H1 (cell line): Measurements from ENCODE around the gene RNF144A. TPM values are rescaled to one million over a fixed set of nuclear protein-coding genes. Genes with fewer than 3 reads are reported as not detected.

Experiments
- CTCF ChIA-PET: fragments of 300-600 bp; sonication (Branson Sonifier 250); formaldehyde crosslinking; loops from one replicate; lab custom pipeline; 2021; ENCODE audit not compliant: partially characterized antibody; lab: Charles Lee
- POLR2A ChIA-PET: fragments of 300-600 bp; sonication (Branson Sonifier 250); formaldehyde crosslinking; loops from one replicate; lab custom pipeline; 2021; ENCODE audit warnings: inconsistent platforms; ENCODE audit not compliant: partially characterized antibody; lab: Charles Lee
- DNase-seq, 2 experiments: peaks; one replicate each; pipeline versions ENCODE4 v3.0.0 to v3.0.0-alpha.2; 2010 to 2022; ENCODE audit warnings: low spot score in 2 of 2, low read depth in 1 of 2, mixed read lengths in 1 of 2
- FAIRE-seq: peaks from 2 replicates; lab custom pipeline; 2011; peaks lifted over from hg19 to GRCh38; lab: Jason Lieb, UNC
- H2AFZ ChIP-seq: 2 replicates; pipeline ENCODE4 v1.8.1; 2012; ENCODE audit warnings: low read length, inconsistent platforms
- H2AK5ac ChIP-seq: 2 replicates; pipeline ENCODE4 v1.6.1; 2013; ENCODE audit warnings: low read depth, low read length
- H2BK120ac ChIP-seq: replicated peaks from 2 replicates; pipeline ENCODE3; 2013; ENCODE audit warnings: low read depth, low read length, inconsistent platforms
- H2BK12ac ChIP-seq: 2 replicates; pipeline ENCODE4 v1.6.1; 2013; ENCODE audit warnings: low read depth, low read length
- H2BK15ac ChIP-seq: 2 replicates; pipeline ENCODE4 v1.6.1; 2013; ENCODE audit warnings: low read length
- H2BK20ac ChIP-seq: 2 replicates; pipeline ENCODE4 v1.6.1; 2013; ENCODE audit warnings: low read length
- H2BK5ac ChIP-seq: 2 replicates; pipeline ENCODE4 v1.6.1; 2013; ENCODE audit warnings: low read depth, low read length
- H3K14ac ChIP-seq: 2 replicates; pipeline ENCODE4 v1.6.1; 2013; ENCODE audit warnings: inconsistent platforms; ENCODE audit not compliant: insufficient read length
- H3K18ac ChIP-seq: 2 replicates; pipeline ENCODE4 v1.6.1; 2013; ENCODE audit warnings: low read length; ENCODE audit errors: extremely low read depth
- H3K23ac ChIP-seq: 2 replicates; pipeline ENCODE4 v1.6.1; 2013; ENCODE audit warnings: inconsistent platforms; ENCODE audit not compliant: insufficient read length
- H3K23me2 ChIP-seq: 2 replicates; pipeline ENCODE4 v1.6.1; 2013; ENCODE audit warnings: low read depth, low read length
- H3K27ac ChIP-seq: 2 replicates; pipeline ENCODE4 v1.6.1; 2011; ENCODE audit warnings: low read depth, low read length, inconsistent platforms
- H3K27me3 ChIP-seq, 4 experiments: replicated peaks in 1 of 4; 1 replicate in 1 of 4; 2 replicates in 3 of 4; pipeline versions ENCODE4 v1.6.1 to v1.8.1; 2011 to 2013; ENCODE audit warnings: low read length in 3 of 4, mild to moderate bottlenecking in 3 of 4, inconsistent platforms in 2 of 4, mixed read lengths in 2 of 4, moderate library complexity in 1 of 4; ENCODE audit not compliant: control insufficient read depth in 3 of 4, insufficient read depth in 3 of 4; ENCODE audit errors: extremely low read depth in 1 of 4
- H3K36me3 ChIP-seq, 4 experiments: 2 replicates each; pipeline versions ENCODE4 v1.6.1 to v1.8.1; 2011 to 2013; ENCODE audit warnings: mild to moderate bottlenecking in 4 of 4, low read length in 3 of 4, moderate library complexity in 2 of 4, control low read depth in 1 of 4, inconsistent platforms in 1 of 4; ENCODE audit not compliant: insufficient read depth in 4 of 4, control insufficient read depth in 2 of 4
- H3K4ac ChIP-seq: replicated peaks from 2 replicates; pipeline ENCODE3; 2013; ENCODE audit warnings: low read length, low read depth, mixed read lengths, inconsistent platforms; ENCODE audit not compliant: insufficient read length
- H3K4me1 ChIP-seq, 4 experiments: replicated peaks in 1 of 4; 1 replicate in 1 of 4; 2 replicates in 3 of 4; pipeline versions ENCODE4 v1.6.1 to v1.8.1; 2011 to 2013; ENCODE audit warnings: low read length in 3 of 4, inconsistent platforms in 2 of 4, mixed read lengths in 1 of 4; ENCODE audit not compliant: insufficient read depth in 4 of 4, control insufficient read depth in 3 of 4
- H3K4me2 ChIP-seq, 2 experiments: 2 replicates each; pipeline versions ENCODE4 v1.6.1 to v1.8.1; 2011 to 2013; ENCODE audit warnings: low read depth in 2 of 2, low read length in 2 of 2, control low read depth in 1 of 2, inconsistent platforms in 1 of 2, mild to moderate bottlenecking in 1 of 2; ENCODE audit not compliant: insufficient read depth in 1 of 2
- H3K4me3 ChIP-seq, 4 experiments: fragments of 200-600, 300-600 bp in 1 of 4; sonication (generic), shearing (Covaris generic), sonication (Bioruptor Twin) in 1 of 4; 2 replicates each; pipeline versions ENCODE4 v1.5.1 to v1.8.1; 2011 to 2016; ENCODE audit warnings: low read length in 4 of 4, low read depth in 3 of 4, control low read depth in 2 of 4, inconsistent platforms in 2 of 4, mild to moderate bottlenecking in 2 of 4, mixed read lengths in 1 of 4, moderate library complexity in 1 of 4; ENCODE audit not compliant: insufficient read depth in 2 of 4; ENCODE audit errors: extremely low read depth in 1 of 4
- H3K56ac ChIP-seq: replicated peaks from 2 replicates; pipeline ENCODE3; 2013; ENCODE audit warnings: low read depth, mild to moderate bottlenecking, mixed read lengths, low read length, inconsistent platforms; ENCODE audit not compliant: insufficient read length
- H3K79me1 ChIP-seq: 2 replicates; pipeline ENCODE4 v1.6.1; 2013; ENCODE audit warnings: low read depth, low read length, control low read depth
- H3K79me2 ChIP-seq, 2 experiments: 2 replicates each; pipeline versions ENCODE4 v1.6.1 to v1.8.1; 2012 to 2013; ENCODE audit warnings: low read length in 2 of 2, mild to moderate bottlenecking in 2 of 2, inconsistent platforms in 1 of 2; ENCODE audit not compliant: insufficient read depth in 2 of 2, control insufficient read depth in 1 of 2
- H3K9ac ChIP-seq, 4 experiments: replicated peaks in 1 of 4; 1 replicate in 1 of 4; 2 replicates in 3 of 4; pipeline versions ENCODE4 v1.6.1 to v1.8.1; 2011 to 2013; ENCODE audit warnings: low read depth in 3 of 4, low read length in 3 of 4, control low read depth in 2 of 4, mild to moderate bottlenecking in 2 of 4, moderate library complexity in 2 of 4, inconsistent platforms in 1 of 4; ENCODE audit errors: extremely low read depth in 1 of 4
- H3K9me3 ChIP-seq, 2 experiments: 2 replicates each; pipeline versions ENCODE4 v1.6.1 to v1.8.1; 2012 to 2013; ENCODE audit warnings: mild to moderate bottlenecking in 2 of 2, moderate library complexity in 2 of 2, control low read depth in 1 of 2, inconsistent platforms in 1 of 2, low read depth in 1 of 2, low read length in 1 of 2, mixed read lengths in 1 of 2; ENCODE audit not compliant: insufficient read depth in 2 of 2
- H4K20me1 ChIP-seq, 2 experiments: replicated peaks in 1 of 2; 2 replicates each; pipeline versions ENCODE3 to v1.8.1; 2011 to 2013; ENCODE audit warnings: inconsistent platforms in 2 of 2, low read length in 2 of 2, mild to moderate bottlenecking in 1 of 2; ENCODE audit not compliant: insufficient read depth in 2 of 2, control insufficient read depth in 1 of 2
- H4K5ac ChIP-seq: 2 replicates; pipeline ENCODE4 v1.6.1; 2013; ENCODE audit warnings: low read length, low read depth, mixed read lengths, inconsistent platforms; ENCODE audit not compliant: insufficient read length
- H4K8ac ChIP-seq: 2 replicates; pipeline ENCODE4 v1.8.0; 2013; ENCODE audit warnings: mild to moderate bottlenecking, moderate library complexity, low read length, inconsistent platforms; ENCODE audit not compliant: insufficient read depth; ENCODE audit errors: extremely low read depth
- H4K91ac ChIP-seq: replicated peaks from 2 replicates; pipeline ENCODE3; 2013; ENCODE audit warnings: low read length, mixed read lengths, inconsistent platforms; ENCODE audit not compliant: insufficient read length
- KDM1A ChIP-seq: fragments of 200-600, 300-600 bp; sonication (generic); IDR thresholded peaks from 2 replicates; pipeline ENCODE4 v1.7.1; 2016; ENCODE audit warnings: mild to moderate bottlenecking, low read length, borderline replicate concordance
- TAF1 ChIP-seq: IDR thresholded peaks from 2 replicates; pipeline ENCODE4 v1.6.1; 2011; ENCODE audit warnings: mild to moderate bottlenecking, low read depth, low read length
- TBP ChIP-seq: IDR thresholded peaks from 2 replicates; pipeline ENCODE4 v1.6.1; 2011; ENCODE audit warnings: low read depth, low read length, improper control_type of control experiment
- WGBS, 2 experiments: shearing (Covaris generic) in 1 of 2; methylation state at CpG; one replicate each; pipeline versions ENCODE4 v1.1.6 to v1.1.7; 2013 to 2015; ENCODE audit warnings: low lambda C conversion rate in 2 of 2, mixed read lengths in 2 of 2, inconsistent platforms in 1 of 2, low coverage in 1 of 2, missing lambda C conversion rate in 1 of 2; ENCODE audit not compliant: insufficient replicate concordance in 2 of 2, insufficient coverage in 1 of 2, insufficient read length in 1 of 2; ENCODE audit errors: extremely low coverage in 1 of 2, missing lambda C conversion rate in 1 of 2; 5-methylcytosine and 5-hydroxymethylcytosine counted together
- polyA plus RNA-seq, 7 experiments: library from polyadenylated mRNA; depleted of rRNA in 3 of 7; stranded (reverse) in 5 of 7; unstranded in 2 of 7; fragments of >200 nt in 5 of 7; fragments of 200-250 nt in 2 of 7; gene quantifications; 1 replicate in 5 of 7; 2 replicates in 1 of 7; 4 replicates in 1 of 7; pipeline versions ENCODE4 v1.2.1 to v1.2.3, GENCODE V29; 2011 to 2013; ENCODE audit warnings: missing spikeins in 2 of 7, mixed read lengths in 2 of 7
- total RNA-seq: library from RNA; stranded (reverse); fragmentation: NEBNext Ultra II Directional; extraction: Animal tissue kit (Norgen Biotek cat#: 25700); gene quantifications from 2 replicates; pipeline ENCODE4 v1.2.1, GENCODE V29; 2021

Gene RNF144A
- total and polyA plus RNA-seq, 2 of the 8 experiments (the other 6 are each of a cell fraction or from before 2014, with no cell fraction given), result 14.0 to 15.0 TPM

DNA sequence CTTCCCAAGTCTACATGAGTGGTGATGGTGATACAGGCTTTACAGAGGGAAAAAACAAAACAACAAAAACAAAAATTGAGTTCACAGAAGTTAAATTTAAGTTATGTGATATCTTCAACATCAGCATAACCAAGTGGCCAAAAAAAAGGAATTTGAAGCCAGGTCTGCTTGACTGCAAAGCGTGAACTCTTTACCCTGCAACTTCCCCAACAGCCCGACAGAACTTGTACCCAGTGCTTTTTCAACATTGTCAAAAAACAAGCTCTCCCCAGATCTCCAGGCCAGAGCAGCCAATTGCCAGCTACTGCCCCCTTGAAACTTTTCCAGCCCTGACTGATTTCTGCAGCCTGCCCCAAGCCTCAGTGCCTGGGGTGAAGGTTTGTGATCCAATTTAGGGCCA lies 76.7 kb downstream of the RNF144A start:
- Histone ChIP-seq H3K4me1 (no peaks in the 10 kb centered on the region; a peak in 2 of 7 replicates), H3K14ac (no peak overlapping the region), H3K27ac (no peak overlapping the region), H3K23ac (no peak overlapping the region), H4K91ac (no peak overlapping the region), H2BK120ac (no peak overlapping the region), H3K9ac (no peak overlapping the region), H2AFZ (no peak overlapping the region), H3K79me1 (no peaks in the 10 kb centered on the region; the same call in 1 of the 2 replicates), H3K23me2 (no peaks in the 10 kb centered on the region), H3K18ac (no peak overlapping the region), H3K4ac (no peak overlapping the region), H3K4me2 (no peak overlapping the region), H3K4me3 (no peak overlapping the region), H4K5ac (no peak overlapping the region), H3K27me3 (no peaks in the 10 kb centered on the region), H3K36me3 (peaks cover 0 to 7% (median 0%) of the 10 kb centered on the region in 4 experiments; a peak in 1 of 8 replicates), H3K9me3 (peaks cover 2 to 10% of the 10 kb centered on the region in 2 experiments; a peak in 3 of 4 replicates), H2BK5ac (no peak overlapping the region), H2BK15ac (no peak overlapping the region), H3K79me2 (no peaks in the 10 kb centered on the region), H4K20me1 (no peaks in the 10 kb centered on the region), H4K8ac (no peak overlapping the region), H2BK12ac (no peak overlapping the region), H2BK20ac (no peak overlapping the region), H2AK5ac (no peak overlapping the region), H3K56ac (no peak overlapping the region)
- ChIA-PET CTCF (interaction anchor here (1.1 to 14.3 kb wide), 6 partner anchors 10 to 50 kb away, joined by 4 to 132 read pairs (median 6); no protein-coding TSS in a partner anchor), POLR2A (no interaction called here)
- 80% methylated on average over 2 of the region's 2 CpGs; no CpG with 5 or more reads in 1 of the 2 experiments for WGBS, 2 experiments
- no peak for DNase-seq
- TF ChIP-seq TAF1, result no peak
- no peak for TF ChIP-seq TBP
- no peak for TF ChIP-seq KDM1A
- no peak for FAIRE-seq
